ENCODE data around the gene HSPA4. TPM values are rescaled to one million over a fixed set of nuclear protein-coding genes. Genes with fewer than 3 reads are reported as not detected.

Gene HSPA4
- total and polyA plus RNA-seq, 2 of the 4 experiments (the other 2 are of a cell fraction), result 34.9 to 120 TPM

DNA sequence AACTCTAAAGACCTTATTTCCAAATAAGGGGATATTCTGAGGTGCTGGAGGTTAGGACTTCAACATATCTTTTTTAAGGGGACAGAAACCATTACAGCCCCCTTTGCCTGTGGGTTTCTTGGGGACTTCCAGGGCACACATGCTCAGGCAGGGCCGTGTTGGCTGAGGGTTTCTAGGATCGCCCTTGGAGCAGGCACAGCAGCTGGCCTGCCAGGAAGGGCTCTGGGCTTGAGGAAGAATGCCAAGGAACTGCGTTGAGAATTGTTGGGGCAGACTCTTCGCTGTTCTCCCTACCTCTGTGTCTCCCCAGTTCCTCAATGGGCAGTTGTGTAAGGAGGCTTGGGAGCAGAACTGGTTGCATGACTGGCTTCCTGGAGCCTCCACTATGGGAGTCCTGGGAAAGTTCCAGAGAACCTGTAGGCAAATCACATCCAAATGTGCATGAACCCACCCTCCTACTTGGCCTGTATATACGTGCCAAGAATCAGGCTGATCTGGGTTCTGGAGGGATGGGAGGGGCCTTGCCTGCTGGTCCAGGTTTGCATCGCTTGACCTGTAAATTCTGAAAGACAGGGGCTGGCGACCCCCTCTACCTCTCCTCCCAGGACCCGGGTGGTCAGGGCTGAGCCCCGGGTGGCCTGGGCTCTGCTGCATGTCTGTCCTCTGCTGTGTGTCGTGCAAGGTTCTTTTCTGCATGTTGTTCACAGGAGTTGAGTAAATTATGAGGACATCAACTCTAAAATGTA is 65.5 kb downstream of the HSPA4 start:
- Histone ChIP-seq H2AFZ (replicated peaks; ENCODE audit: low read length, poor library complexity) (no peak overlapping the region), H3K14ac (replicated peaks; ENCODE audit: low read depth, low read length) (no peak overlapping the region), H3K4me2 (ENCODE audit: low read depth, low read length) (no peak overlapping the region), H3K27ac (ENCODE audit: insufficient read depth, low read length) (no peak overlapping the region), H3K4ac (ENCODE audit: low read depth, low read length) (no peak overlapping the region), H2BK15ac (ENCODE audit: low read depth, low read length) (no peak overlapping the region), H2BK5ac (ENCODE audit: low read depth, low read length, poor library complexity, severe bottlenecking) (no peak overlapping the region), H3K56ac (ENCODE audit: extremely low read depth, insufficient read depth, low read length) (no peak overlapping the region), H2BK120ac (ENCODE audit: low read depth, low read length) (no peak overlapping the region), H4K5ac (ENCODE audit: low read depth, low read length) (no peak overlapping the region), H3K4me3 (ENCODE audit: insufficient read depth, low read depth, low read length) (no peak overlapping the region), H3K9ac (ENCODE audit: low read depth, low read length) (no peak overlapping the region), H2BK20ac (ENCODE audit: low read depth, low read length) (no peak overlapping the region), H3K36me3 (ENCODE audit: control insufficient read depth, insufficient read depth, low read length) (no peaks in the 10 kb centered on the region), H2AK9ac (replicated peaks; ENCODE audit: low read depth, low read length, poor library complexity) (no peak overlapping the region), H4K20me1 (ENCODE audit: insufficient read depth, low read length) (no peaks in the 10 kb centered on the region; the same call in 1 of the 2 replicates), H3K9me1 (ENCODE audit: insufficient read depth, low read length) (no peaks in the 10 kb centered on the region; the same call in 1 of the 2 replicates), H4K91ac (ENCODE audit: insufficient read depth, low read depth, low read length) (no peak overlapping the region), H3K18ac (ENCODE audit: low read depth, low read length) (no peak overlapping the region), H3K9me3 (ENCODE audit: control insufficient read depth, insufficient read depth, low read length) (no peaks in the 10 kb centered on the region), H3K27me3 (ENCODE audit: control insufficient read depth, insufficient read depth, low read length) (peaks cover 13% of the 10 kb centered on the region), H3K79me1 (ENCODE audit: low read depth in 1 of 2, low read length in 2 of 2) (no peaks in the 10 kb centered on the region), H3K4me1 (ENCODE audit: control insufficient read depth, insufficient read depth, low read length) (peaks cover 3% of the 10 kb centered on the region; the same call in 1 of the 2 replicates), H4K8ac (ENCODE audit: low read depth in 2 of 2, low read length in 2 of 2) (no peak overlapping the region), H2AK5ac (ENCODE audit: low read depth, low read length) (no peak overlapping the region), H3K23ac (ENCODE audit: low read depth, low read length) (no peak overlapping the region)
- no peak for ATAC-seq (ENCODE audit: low read depth)
- dilution Hi-C loops (cut with HindIII; ENCODE audit: low sequenced_read_pairs, unreplicated experiment), result no loop called here
- intact Hi-C loops (cut with micrococcal nuclease), result loop anchor here (10.0 kb wide), 1 partner anchor 557 kb away; no protein-coding TSS in a partner anchor
- WGBS, 2 experiments (ENCODE audit: extremely low coverage in 2 of 2, insufficient read length in 1 of 2), result no CpG with 5 or more reads among the region's 10 CpGs
- DNase-seq, result no peak
- CTCF ChIA-PET, result interaction anchor here (0.7 kb wide), 1 partner anchor 170 kb away, joined by 3 read pairs; no protein-coding TSS in a partner anchor
- POLR2A ChIA-PET (ENCODE audit: unreplicated experiment), result no interaction called here
- in situ Hi-C loops (cut with MboI; ENCODE audit: low sequenced_read_pairs), result loop anchor here (10.0 kb wide), 2 partner anchors 167 to 827 kb away; no protein-coding TSS in a partner anchor
- BruUV-seq (replicated peaks), result no TSS peak
- TF ChIP-seq POLR2A (IDR thresholded peaks at IDR 0.05; ENCODE audit: low read depth, low read length), result no peak
- TF ChIP-seq MAFK (IDR thresholded peaks at IDR 0.05; ENCODE audit: low read depth, low read length), result no peak
- no peak for TF ChIP-seq CEBPB (IDR thresholded peaks at IDR 0.05; ENCODE audit: low read depth, low read length)
- TF ChIP-seq RAD21 (IDR thresholded peaks at IDR 0.05; ENCODE audit: low read length), result no peak
- TF ChIP-seq MAZ (IDR thresholded peaks at IDR 0.05; ENCODE audit: borderline replicate concordance, low read depth, low read length), result no peak
- no peak for TF ChIP-seq FOS (IDR thresholded peaks at IDR 0.05; ENCODE audit: low read depth, low read length)
- no peak for TF ChIP-seq CHD1 (IDR thresholded peaks at IDR 0.05; ENCODE audit: low read depth, low read length)
- no peak for TF ChIP-seq MXI1 (IDR thresholded peaks at IDR 0.05; ENCODE audit: borderline replicate concordance, low read depth, low read length)
- TF ChIP-seq BHLHE40 (IDR thresholded peaks at IDR 0.05; ENCODE audit: low read depth, low read length), result no peak
- TF ChIP-seq, protein P1, sequence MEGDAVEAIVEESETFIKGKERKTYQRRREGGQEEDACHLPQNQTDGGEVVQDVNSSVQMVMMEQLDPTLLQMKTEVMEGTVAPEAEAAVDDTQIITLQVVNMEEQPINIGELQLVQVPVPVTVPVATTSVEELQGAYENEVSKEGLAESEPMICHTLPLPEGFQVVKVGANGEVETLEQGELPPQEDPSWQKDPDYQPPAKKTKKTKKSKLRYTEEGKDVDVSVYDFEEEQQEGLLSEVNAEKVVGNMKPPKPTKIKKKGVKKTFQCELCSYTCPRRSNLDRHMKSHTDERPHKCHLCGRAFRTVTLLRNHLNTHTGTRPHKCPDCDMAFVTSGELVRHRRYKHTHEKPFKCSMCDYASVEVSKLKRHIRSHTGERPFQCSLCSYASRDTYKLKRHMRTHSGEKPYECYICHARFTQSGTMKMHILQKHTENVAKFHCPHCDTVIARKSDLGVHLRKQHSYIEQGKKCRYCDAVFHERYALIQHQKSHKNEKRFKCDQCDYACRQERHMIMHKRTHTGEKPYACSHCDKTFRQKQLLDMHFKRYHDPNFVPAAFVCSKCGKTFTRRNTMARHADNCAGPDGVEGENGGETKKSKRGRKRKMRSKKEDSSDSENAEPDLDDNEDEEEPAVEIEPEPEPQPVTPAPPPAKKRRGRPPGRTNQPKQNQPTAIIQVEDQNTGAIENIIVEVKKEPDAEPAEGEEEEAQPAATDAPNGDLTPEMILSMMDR (conservative IDR thresholded peaks at IDR 0.05; ENCODE audit: low read depth, low read length), result no peak
- no peak for TF ChIP-seq USF2 (IDR thresholded peaks at IDR 0.05; ENCODE audit: low read depth, low read length)
